GM12801 (cell line): ENCODE results near the gene SLC36A1.

ENCODE experiments used
- CTCF ChIP-seq: IDR thresholded peaks from one replicate; pipeline ENCODE4 v1.5.1; 2011; ENCODE audit warnings: control low read depth; ENCODE audit not compliant: insufficient read length; ENCODE audit errors: extremely low read depth

SLC36A1 gene

GRCh38 chr5:151456321-151456940 is 9.0 kb downstream of the SLC36A1 start:
- no peak for TF ChIP-seq CTCF

DNA sequence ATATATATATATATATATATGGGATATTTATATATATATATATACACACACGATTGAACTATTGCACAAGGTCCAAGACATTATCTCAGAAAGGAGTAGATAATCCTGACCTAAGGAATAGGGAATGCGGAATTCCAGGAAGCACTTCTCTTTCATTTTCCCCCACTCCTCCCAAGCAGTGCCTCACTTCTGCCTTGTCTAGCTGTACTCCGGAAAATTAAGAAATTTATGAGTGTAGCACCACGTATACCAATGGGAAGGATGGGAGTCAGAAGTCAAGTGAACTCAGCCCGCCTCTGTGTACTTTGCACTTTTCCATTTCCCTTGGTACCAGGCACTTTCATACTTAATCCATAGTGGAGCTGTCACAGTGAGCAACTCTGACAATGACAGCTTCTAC is 10.9 kb downstream of the SLC36A1 start:
- no peak for TF ChIP-seq CTCF

DNA sequence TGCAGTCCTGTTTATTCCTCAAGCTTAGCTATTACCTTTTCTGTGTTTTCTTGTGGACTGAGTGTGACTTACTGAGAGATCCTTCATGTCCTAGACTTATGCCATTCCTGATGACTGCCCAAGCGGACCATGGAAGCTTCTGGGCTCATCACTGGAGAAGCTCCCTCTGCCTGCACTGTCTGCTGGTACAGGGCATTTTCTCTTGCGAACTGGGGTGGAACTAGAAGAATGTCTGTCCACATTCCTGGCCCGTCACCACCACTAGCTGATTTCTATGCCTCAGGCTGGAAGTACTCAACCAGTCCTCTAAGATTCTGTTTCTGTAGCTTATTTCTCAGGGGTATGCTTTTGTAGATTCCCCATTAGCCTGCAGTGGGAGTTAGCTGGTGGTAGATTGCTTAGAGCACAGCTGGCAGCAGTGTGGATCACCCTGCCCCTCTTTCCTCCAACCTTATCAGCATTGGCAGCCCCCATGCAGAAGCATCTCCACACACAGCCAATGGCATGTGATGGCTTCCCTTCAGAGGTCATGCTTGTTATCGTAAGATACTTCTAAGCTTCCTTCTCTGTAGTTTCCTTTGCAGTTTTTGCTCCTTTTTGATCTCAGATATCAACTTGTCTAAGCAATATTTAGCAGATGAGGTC is 12.4 kb downstream of the SLC36A1 start:
- no peak for TF ChIP-seq CTCF

GRCh38 chr5:151461312-151461711 is 13.9 kb downstream of the SLC36A1 start:
- TF ChIP-seq CTCF, result no peak

GRCh38 chr5:151463137-151464029 is 16.0 kb downstream of the SLC36A1 start:
- no peak for TF ChIP-seq CTCF

GRCh38 chr5:151464101-151464500 is 16.7 kb downstream of the SLC36A1 start:
- no peak for TF ChIP-seq CTCF

DNA sequence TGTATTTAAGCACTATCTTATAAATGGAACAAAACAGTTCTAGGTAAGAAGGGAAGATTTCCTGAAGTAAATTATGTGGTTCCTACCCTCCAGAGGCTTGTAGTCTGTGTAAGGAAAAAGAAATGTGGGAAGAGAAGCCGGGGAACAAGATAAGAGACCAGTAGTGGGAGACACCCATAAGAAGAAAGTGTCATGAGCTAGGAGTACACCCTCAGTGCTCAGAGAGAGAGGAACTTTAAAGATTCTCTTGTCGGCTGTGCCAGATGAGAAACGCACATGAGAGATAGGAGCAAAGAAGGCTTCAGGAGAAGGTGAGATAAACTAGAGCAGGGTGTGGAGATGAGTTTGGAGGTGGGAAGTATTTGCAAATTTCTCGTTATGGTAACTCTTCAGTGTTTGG is 18.1 kb downstream of the SLC36A1 start:
- TF ChIP-seq CTCF, result no peak
